Skeletal muscle tissue (tissue), 4 donors: ENCODE results near the gene KNDC1. TPM values are rescaled to one million over a fixed set of nuclear protein-coding genes. Genes with fewer than 3 reads are reported as not detected.

ENCODE experiments used
- H3K27ac ChIP-seq: one replicate; pipeline ENCODE4 v1.7.0; 2013; ENCODE audit warnings: mild to moderate bottlenecking, low read depth, low read length, inconsistent platforms
- H3K27me3 ChIP-seq, 3 donors: one replicate each; pipeline ENCODE4 v1.7.0; 2013; ENCODE audit warnings: low read length in 3 of 3; ENCODE audit not compliant: control insufficient read depth in 3 of 3, insufficient read depth in 3 of 3
- H3K36me3 ChIP-seq, 3 donors: one replicate each; pipeline ENCODE4 v1.7.0; 2013; ENCODE audit warnings: low read length in 3 of 3; ENCODE audit not compliant: control insufficient read depth in 3 of 3, insufficient read depth in 3 of 3
- H3K4me1 ChIP-seq, 3 donors: one replicate each; pipeline ENCODE4 v1.7.0; 2013; ENCODE audit warnings: low read length in 3 of 3, mild to moderate bottlenecking in 3 of 3; ENCODE audit not compliant: control insufficient read depth in 3 of 3, insufficient read depth in 3 of 3
- H3K4me3 ChIP-seq, 3 donors: one replicate each; pipeline ENCODE4 v1.7.0; 2013; ENCODE audit warnings: low read length in 3 of 3
- H3K9ac ChIP-seq, 3 donors: one replicate each; pipeline ENCODE4 v1.7.0; 2013; ENCODE audit warnings: low read length in 3 of 3, mild to moderate bottlenecking in 3 of 3, moderate library complexity in 2 of 3, low read depth in 1 of 3
- H3K9me3 ChIP-seq, 3 donors: one replicate each; pipeline ENCODE4 v1.7.0; 2013; ENCODE audit warnings: low read length in 3 of 3; ENCODE audit not compliant: control insufficient read depth in 3 of 3
- total RNA-seq: library from RNA; depleted of rRNA; stranded (reverse); fragments of >200 nt; gene quantifications from one replicate; pipeline ENCODE4 v1.2.3, GENCODE V29; 2014
- donor health status: Osteomylitis.

The KNDC1 gene
- total RNA-seq, 1 donor from 2014 or later: 0.52 TPM

DNA sequence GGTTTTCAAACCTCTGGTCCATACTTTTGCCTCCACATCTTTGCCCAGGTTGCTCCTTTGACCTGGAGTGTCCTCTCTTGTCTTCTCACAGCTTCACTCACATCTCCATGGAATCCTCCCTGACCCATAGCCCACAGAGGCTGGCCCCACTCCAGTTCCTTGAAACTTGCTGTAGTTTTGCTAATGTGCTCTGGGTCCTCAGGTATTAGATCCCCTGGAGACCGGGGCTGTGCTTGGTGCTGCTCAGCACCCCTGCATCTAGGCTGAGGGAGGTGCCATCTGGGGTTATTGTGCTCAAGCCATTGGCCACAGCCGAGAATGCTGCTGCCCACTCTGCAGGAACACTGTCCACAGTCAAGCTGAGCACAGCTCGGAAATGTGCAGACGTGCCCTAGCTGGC is 16.5 kb downstream of the KNDC1 start:
- Histone ChIP-seq H3K4me1 (no peaks in the 10 kb centered on the region), H3K27me3 (peaks cover 10 to 43% (median 32%) of the 10 kb centered on the region in 3 donors), H3K27ac (no peak overlapping the region), H3K4me3 (no peak overlapping the region), H3K36me3 (no peaks in the 10 kb centered on the region), H3K9me3 (peaks cover 0 to 11% (median 10%) of the 10 kb centered on the region in 3 donors), H3K9ac (no peak overlapping the region)

DNA sequence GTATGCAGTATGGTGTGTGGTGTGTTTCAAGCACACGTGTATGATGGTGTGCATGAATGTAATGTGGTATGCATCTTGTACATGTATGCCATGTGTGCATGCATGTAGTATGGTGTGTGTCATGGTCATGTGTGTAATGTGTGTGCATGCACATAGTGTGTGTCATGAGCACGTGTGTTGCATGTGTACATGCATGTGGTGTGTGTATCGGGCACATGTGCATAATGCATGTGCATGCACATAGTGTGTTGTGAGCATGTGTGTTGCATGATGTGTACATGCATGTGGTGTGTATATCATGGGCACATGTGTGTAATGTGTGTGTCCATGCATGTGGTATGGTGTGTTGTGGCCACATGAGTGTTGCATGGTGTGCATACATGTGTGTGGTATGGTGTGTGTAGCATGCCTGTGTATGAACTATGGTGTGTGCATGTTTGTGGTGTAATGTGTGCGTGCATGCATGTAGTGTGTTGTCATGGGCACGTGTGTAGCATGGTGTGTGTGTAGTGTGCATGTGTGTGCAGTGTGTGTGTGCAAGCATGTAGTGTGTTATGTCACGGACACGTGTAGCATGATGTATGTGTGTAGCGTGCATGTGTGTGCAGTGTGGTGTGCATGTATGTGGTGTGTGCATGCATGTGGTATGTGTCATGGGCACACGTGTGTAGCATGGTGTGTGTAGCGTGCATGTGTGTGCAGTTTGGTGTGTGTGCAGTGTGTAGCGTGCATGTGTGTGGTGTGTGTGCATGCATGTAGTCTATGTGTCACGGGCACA is 17.6 kb downstream of the KNDC1 start:
- Histone ChIP-seq H3K27ac (no peak overlapping the region), H3K4me3 (peak overlapping the region in 1 of 3 donors; percentile 2)

DNA sequence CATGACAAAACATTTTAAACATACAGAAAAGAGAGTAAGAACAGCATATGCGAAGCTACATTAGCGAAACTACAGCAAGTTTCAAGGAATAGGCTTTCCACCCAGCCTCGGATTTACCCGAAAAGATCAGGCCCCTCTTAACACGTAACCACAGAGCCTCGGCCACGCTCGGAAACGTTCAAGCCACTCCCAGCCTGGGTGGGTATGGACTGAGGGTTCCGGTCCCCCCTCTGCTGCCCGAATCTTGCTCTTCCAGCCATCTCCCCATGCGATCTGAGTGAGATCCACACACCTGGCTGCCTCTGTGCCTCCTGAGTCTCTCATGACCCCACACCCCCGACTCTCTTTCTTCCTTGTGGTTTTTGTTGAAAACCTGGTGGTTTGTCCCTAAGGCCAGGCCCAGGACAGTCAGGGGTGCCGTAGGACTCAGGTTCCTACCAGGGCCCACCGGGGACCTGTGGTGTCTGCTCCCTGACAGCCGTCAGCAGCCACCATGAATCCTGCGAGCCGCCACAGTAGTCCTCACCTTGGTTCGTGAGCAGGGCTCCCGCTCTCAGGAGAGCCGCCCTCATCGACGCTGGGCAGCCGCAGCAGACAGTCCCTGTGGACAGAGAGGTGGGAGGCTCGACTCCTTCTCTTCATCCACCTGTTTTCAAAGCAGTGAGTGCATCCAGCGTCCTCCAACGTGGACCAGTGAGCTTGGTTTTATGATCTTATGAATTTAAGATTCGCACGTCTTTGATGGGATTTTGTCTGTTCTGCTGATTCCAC is 18.5 kb downstream of the KNDC1 start:
- Histone ChIP-seq H3K27ac (no peak overlapping the region), H3K36me3 (no peaks in the 10 kb centered on the region), H3K27me3 (peaks cover 16 to 50% (median 40%) of the 10 kb centered on the region in 3 donors), H3K9me3 (peaks cover 0 to 11% (median 10%) of the 10 kb centered on the region in 3 donors), H3K9ac (no peak overlapping the region), H3K4me3 (no peak overlapping the region), H3K4me1 (no peaks in the 10 kb centered on the region)

More for the DNA sequence above, 17.6 kb downstream of the KNDC1 start:
- Histone ChIP-seq H3K4me1 (no peaks in the 10 kb centered on the region), H3K9ac (no peak overlapping the region), H3K36me3 (no peaks in the 10 kb centered on the region), H3K27me3 (peaks cover 16 to 51% (median 38%) of the 10 kb centered on the region in 3 donors), H3K9me3 (peaks cover 0 to 11% (median 10%) of the 10 kb centered on the region in 3 donors)

DNA sequence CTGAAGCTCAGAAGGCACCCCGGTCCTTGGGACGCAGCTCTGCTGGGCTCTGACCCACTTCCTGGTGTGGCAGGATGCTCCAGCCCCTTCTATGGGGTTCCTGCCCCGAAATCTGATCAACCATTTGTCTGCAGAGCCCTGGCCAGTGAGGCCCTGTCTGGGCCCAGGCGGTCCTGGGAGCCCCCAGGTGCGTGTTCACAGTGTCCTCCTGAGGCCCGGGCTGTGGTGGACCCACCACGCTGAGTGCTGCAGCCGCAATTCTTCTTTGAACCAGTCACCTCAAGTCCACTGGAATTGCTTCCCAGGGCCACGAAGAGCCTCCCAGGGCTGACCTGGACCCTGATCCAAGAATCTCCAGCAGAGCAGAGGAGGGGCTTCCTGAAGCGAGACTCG is 19.1 kb downstream of the KNDC1 start:
- H3K27me3 ChIP-seq: peaks cover 21 to 50% (median 36%) of the 10 kb centered on the region in 3 donors
- no peak overlapping the region for H3K4me3 ChIP-seq
- no peak overlapping the region for H3K27ac ChIP-seq
- no peak overlapping the region for H3K9ac ChIP-seq
- H3K4me1 ChIP-seq: no peaks in the 10 kb centered on the region
- no peaks in the 10 kb centered on the region for H3K36me3 ChIP-seq
- peaks cover 0 to 11% (median 10%) of the 10 kb centered on the region in 3 donors for H3K9me3 ChIP-seq

DNA sequence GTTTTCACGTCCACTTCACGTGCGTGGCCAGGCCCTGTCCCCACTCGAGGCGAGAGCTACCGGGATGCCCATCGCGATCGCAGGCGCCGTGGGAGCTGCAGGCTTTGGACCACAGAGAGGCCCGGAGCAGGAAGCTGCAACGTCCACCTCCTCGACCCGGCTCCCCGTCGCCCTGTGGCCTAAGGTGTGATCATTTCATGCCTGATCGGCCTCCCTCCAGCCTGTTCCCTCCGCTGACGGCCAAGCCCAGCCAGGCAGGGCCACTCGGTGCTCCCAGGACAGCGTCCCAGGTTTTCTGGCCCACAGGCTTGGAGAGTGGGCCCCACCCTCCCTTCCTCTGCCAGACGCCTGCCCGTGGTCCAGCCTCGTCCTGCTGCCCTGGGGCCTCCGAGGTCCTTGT is 19.6 kb downstream of the KNDC1 start:
- no peak overlapping the region for H3K4me3 ChIP-seq
- peaks cover 0 to 11% (median 10%) of the 10 kb centered on the region in 3 donors for H3K9me3 ChIP-seq
- peaks cover 23 to 51% (median 39%) of the 10 kb centered on the region in 3 donors for H3K27me3 ChIP-seq
- no peaks in the 10 kb centered on the region for H3K4me1 ChIP-seq
- H3K36me3 ChIP-seq: no peaks in the 10 kb centered on the region
- no peak overlapping the region for H3K27ac ChIP-seq
- no peak overlapping the region for H3K9ac ChIP-seq

DNA sequence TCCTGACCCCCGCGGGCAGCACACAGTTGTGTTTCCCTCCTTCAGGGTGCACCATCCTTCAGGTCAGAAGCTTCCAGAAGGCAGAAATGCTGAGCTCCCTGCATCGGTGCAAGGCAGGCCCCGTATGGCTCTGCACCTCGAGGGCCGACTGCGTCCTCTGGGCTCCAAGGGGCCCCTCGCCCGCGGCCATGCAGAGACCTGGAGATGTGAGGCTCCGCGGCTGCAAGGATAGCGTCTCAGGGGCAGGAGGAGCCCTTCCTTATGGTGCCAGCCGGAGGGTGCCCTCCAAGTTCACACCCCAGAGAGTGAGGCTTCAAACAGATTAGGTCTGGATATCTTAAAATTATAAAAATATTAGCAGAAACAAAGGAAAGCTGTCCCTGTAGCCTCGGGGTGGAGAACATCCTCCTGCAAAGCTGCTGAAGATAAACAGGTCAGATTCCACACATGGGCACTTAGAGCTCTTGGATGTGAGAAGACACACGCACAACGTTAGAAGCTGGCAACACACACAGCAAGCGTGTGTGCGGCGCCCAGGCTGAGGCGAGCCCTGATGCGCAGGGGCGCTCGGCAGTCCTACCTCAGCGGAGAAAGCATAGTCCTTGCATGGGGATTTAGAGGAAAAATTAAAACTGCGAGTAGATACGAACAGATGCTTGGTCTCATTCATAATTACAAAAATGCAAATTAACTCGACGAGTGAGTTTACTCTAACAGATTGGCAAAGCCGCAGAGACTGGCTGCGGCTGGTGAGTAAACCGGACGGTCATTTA is 20.4 kb downstream of the KNDC1 start:
- H3K4me3 ChIP-seq: no peak overlapping the region
- peaks cover 20 to 52% (median 43%) of the 10 kb centered on the region in 3 donors for H3K27me3 ChIP-seq
- no peak overlapping the region for H3K27ac ChIP-seq
- H3K9me3 ChIP-seq: peaks cover 0 to 11% (median 10%) of the 10 kb centered on the region in 3 donors
- no peaks in the 10 kb centered on the region for H3K36me3 ChIP-seq
- H3K4me1 ChIP-seq: no peaks in the 10 kb centered on the region
- no peak overlapping the region for H3K9ac ChIP-seq

DNA sequence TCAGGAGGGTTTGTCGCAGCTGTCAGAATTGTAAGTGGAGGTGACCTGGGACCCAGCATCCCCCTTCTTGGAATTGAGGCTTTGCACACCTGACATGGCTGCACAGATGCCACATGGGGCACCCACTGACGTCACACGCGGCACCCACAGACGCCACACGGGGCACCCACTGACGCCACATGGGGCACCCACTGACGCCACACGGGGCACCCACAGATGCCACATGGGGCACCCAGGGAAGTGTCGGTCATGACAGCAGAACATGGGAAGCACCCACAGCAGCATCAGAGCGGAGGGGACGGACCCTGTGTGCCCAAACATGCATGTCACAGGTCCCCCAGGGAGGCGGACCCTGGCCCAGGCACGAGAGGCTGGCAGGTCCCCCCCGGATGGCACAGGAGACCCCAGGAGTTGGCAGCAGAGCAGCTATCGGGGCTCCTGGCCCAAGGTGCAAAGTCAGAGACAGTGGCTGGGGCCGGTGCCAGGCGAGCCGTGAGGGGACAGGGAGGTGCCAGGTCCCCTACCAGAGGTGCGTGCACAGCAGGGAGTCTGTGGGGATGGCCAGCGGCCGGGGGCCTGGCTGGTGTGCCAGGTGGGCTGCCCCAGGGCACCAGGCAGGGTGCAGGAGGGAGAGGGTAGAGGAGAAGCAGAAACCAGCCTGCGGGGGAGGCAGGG is 21.1 kb downstream of the KNDC1 start:
- H3K27ac ChIP-seq: no peak overlapping the region
- no peak overlapping the region for H3K9ac ChIP-seq
- H3K4me1 ChIP-seq: no peaks in the 10 kb centered on the region
- H3K27me3 ChIP-seq: peaks cover 20 to 54% (median 44%) of the 10 kb centered on the region in 3 donors
- no peaks in the 10 kb centered on the region for H3K36me3 ChIP-seq
- H3K4me3 ChIP-seq: no peak overlapping the region
- peaks cover 0 to 11% (median 10%) of the 10 kb centered on the region in 3 donors for H3K9me3 ChIP-seq

DNA sequence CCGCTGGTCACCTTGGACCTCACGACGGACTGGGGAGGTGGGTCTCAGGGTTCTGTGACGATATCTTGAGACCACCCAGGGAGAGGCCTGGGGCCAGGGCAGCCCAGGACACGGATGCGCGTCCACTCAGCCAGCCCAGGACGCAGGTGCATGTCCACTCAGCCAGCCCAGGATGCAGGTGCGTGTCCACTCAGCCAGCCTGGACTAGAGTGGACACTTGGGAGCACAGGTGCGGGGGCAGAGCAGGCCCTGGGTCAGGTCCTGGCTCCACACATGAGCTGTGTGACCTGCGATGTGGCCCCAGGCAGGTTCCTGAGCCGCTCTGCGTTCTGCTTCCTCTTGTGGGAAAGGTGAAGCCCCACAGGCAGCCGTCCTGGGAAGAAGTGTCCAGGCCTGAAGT is 22.2 kb downstream of the KNDC1 start:
- Histone ChIP-seq H3K4me1 (no peaks in the 10 kb centered on the region), H3K9me3 (peaks cover 0 to 9% (median 8%) of the 10 kb centered on the region in 3 donors), H3K36me3 (no peaks in the 10 kb centered on the region), H3K9ac (no peak overlapping the region), H3K4me3 (no peak overlapping the region), H3K27me3 (peaks cover 28 to 65% (median 49%) of the 10 kb centered on the region in 3 donors), H3K27ac (no peak overlapping the region)
